ENCODE data around the gene POM121L2. TPM values are rescaled to one million over a fixed set of nuclear protein-coding genes. Genes with fewer than 3 reads are reported as not detected.

The POM121L2 gene
- polyA plus RNA-seq, result not detected

DNA sequence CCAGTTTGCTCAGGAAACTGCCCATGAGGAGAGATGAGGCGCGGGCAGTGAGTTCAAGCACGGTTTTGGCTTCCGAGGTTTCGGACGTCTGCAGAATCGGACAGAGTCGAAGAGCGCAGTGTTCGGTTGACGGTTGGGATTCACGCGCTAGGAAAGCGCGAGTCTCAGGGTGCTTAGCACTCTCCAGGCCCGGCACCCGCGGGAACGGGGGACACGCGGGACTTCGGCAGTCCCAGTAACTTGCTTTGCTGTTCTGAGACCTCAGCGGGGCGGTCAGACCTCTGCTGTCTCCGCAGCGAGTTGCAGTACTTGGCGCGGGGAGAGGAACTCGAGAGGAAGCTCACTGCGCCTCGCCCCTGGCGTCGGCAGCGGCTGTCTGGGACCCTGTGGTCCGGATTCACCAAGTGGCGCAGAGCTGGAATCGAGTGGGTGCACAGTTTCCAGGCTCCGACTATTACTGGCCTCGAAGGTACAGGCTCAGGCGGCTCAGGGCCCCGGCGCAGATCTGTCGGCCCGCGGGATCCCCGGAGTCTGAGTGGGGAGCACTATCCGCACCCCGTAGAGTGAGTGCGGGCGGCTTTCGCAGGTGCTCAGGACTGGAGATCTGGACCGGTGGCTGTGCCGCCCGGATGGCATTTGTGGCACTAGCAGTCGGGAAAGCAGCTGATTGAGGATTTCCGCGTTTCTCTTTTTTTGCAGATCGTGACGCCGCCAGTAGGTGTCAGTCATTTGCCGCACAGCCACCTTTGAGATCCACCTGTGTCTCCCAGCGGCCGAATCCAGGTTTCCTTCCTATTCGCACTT, at the start of gene POM121L2:
Gene POM121L2 (minus strand): TSS at position 128 of the 804 bp plus-strand sequence. CDS start 103 bp downstream, at position 25.
- Mint-ChIP-seq H3K9me3 (no peaks in the 10 kb centered on the region), H3K36me3 (no peaks in the 10 kb centered on the region), H3K27me3 (ENCODE audit: low read depth in 3 of 3) (peaks cover 10 to 41% (median 24%) of the 10 kb centered on the region in 3 donors), H3K27ac (no peak within 1 kb of the TSS), H3K4me1 (peaks cover 11 to 14% of the 10 kb centered on the region in 2 donors), H3K4me3 (peak within 1 kb of the TSS; percentile 64 to 79 (median 77))
- DNase-seq, result peak; percentile 25 to 46 (median 34)

DNA sequence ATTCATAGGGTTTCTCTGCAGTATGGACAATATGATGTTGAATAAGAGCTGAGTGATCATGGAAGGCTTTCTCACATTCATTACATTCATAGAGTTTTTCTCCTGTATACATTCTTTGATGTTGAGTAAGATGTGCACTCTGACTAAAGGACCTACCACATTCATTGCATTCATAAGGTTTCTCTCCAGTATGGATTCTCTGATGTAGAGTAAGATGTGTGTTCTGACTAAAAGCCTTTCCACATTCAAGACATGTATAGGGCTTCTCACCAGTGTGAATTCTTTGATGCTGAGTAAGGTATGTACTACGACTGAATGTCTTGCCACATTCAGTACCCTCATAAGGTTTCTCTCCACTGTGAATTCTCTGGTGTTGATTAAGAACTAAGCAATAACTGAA, 47.2 kb upstream of the POM121L2 start:
- H3K27me3 Mint-ChIP-seq (ENCODE audit: low read depth in 3 of 3), result peaks cover 0 to 14% (median 2%) of the 10 kb centered on the region in 3 donors
- peaks cover 24 to 42% (median 33%) of the 10 kb centered on the region in 6 donors for H3K9me3 Mint-ChIP-seq
- no peaks in the 10 kb centered on the region for H3K4me1 Mint-ChIP-seq
- DNase-seq, result no peak
- peaks cover 4 to 16% (median 13%) of the 10 kb centered on the region in 3 donors for H3K36me3 Mint-ChIP-seq
- H3K4me3 Mint-ChIP-seq, result no peak overlapping the region
- H3K27ac Mint-ChIP-seq, result no peak overlapping the region

DNA sequence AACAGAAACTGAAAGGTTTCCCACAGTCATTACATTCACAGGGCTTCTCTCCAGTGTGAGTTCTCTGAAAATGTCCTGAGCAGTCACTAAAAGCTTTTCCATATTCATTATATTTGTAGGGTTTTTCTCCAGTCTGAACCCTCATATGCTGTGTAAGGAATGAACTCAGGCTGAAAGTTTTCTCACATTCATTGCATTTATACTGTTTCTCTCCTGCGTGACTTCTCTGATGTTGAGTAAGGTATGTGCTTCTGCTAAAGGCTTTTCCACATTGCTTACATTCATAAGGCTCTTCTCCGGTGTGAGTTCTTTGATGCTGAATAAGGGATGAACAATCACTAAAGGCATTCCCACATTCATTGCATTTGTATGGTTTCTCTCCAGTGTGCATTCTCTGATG, 46.7 kb upstream of the POM121L2 start:
- no peaks in the 10 kb centered on the region for H3K4me1 Mint-ChIP-seq
- H3K9me3 Mint-ChIP-seq, result peaks cover 24 to 42% (median 33%) of the 10 kb centered on the region in 6 donors
- H3K27ac Mint-ChIP-seq, result no peak overlapping the region
- H3K36me3 Mint-ChIP-seq, result peaks cover 4 to 16% (median 13%) of the 10 kb centered on the region in 3 donors
- DNase-seq, result no peak
- peaks cover 0 to 14% (median 2%) of the 10 kb centered on the region in 3 donors for H3K27me3 Mint-ChIP-seq (ENCODE audit: low read depth in 3 of 3)
- no peak overlapping the region for H3K4me3 Mint-ChIP-seq

GRCh38 chr6:27352850-27353249, 40.8 kb upstream of the POM121L2 start:
- Mint-ChIP-seq H3K9me3 (peaks cover 2 to 14% (median 6%) of the 10 kb centered on the region in 6 donors), H3K27me3 (ENCODE audit: low read depth in 3 of 3) (peaks cover 1 to 14% (median 6%) of the 10 kb centered on the region in 3 donors), H3K4me3 (no peak overlapping the region), H3K36me3 (peaks cover 0 to 4% (median 0%) of the 10 kb centered on the region in 3 donors), H3K27ac (no peak overlapping the region), H3K4me1 (no peaks in the 10 kb centered on the region)
- DNase-seq, result no peak

DNA sequence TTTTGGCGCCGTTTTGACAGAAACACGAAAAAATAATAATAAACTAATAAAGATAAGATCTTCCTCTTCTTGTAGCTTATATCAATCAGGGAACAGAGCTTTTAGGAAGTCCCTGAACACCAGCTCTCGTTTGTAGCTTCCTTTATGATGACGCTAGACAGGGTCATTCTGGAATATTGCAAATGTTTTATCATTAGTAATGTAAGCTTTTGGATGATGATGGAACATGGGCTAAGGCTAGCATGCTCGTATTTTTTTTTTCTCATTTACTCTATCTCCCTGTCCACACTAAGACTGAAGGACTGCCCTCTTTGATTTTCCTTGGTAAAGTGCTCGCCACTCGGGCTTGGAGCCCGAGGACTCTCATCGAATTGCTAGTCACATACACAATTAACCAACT, 22.1 kb upstream of the POM121L2 start:
- Mint-ChIP-seq H3K36me3 (no peaks in the 10 kb centered on the region), H3K4me1 (peaks cover 8 to 13% of the 10 kb centered on the region in 2 donors), H3K9me3 (peaks cover 0 to 14% (median 2%) of the 10 kb centered on the region in 6 donors), H3K27ac (no peak overlapping the region), H3K27me3 (ENCODE audit: low read depth in 3 of 3) (peaks cover 11 to 34% (median 15%) of the 10 kb centered on the region in 3 donors), H3K4me3 (no peak overlapping the region)
- DNase-seq, result no peak

- H3K4me3 Mint-ChIP-seq, result no peak overlapping the region
- H3K9me3 Mint-ChIP-seq, result peaks cover 0 to 14% (median 2%) of the 10 kb centered on the region in 6 donors
- peaks cover 8 to 13% of the 10 kb centered on the region in 2 donors for H3K4me1 Mint-ChIP-seq
- no peak for DNase-seq
- no peaks in the 10 kb centered on the region for H3K36me3 Mint-ChIP-seq
- no peak overlapping the region for H3K27ac Mint-ChIP-seq
- H3K27me3 Mint-ChIP-seq (ENCODE audit: low read depth in 3 of 3), result peaks cover 11 to 34% (median 17%) of the 10 kb centered on the region in 3 donors
These were observed 21.6 kb upstream of the POM121L2 start for GRCh38 chr6:27333642-27334040.

GRCh38 chr6:27332692-27333641, 20.9 kb upstream of the POM121L2 start:
- H3K4me1 Mint-ChIP-seq, result peaks cover 8 to 13% of the 10 kb centered on the region in 2 donors
- peak; percentile 2 to 17 (median 15) for DNase-seq
- peak overlapping the region; percentile 53 to 78 (median 67) for H3K4me3 Mint-ChIP-seq
- peak overlapping the region in 4 of 6 donors; percentile 31 to 51 (median 34) for H3K27ac Mint-ChIP-seq
- H3K9me3 Mint-ChIP-seq, result peaks cover 0 to 14% (median 2%) of the 10 kb centered on the region in 6 donors
- peaks cover 11 to 31% (median 19%) of the 10 kb centered on the region in 3 donors for H3K27me3 Mint-ChIP-seq (ENCODE audit: low read depth in 3 of 3)
- no peaks in the 10 kb centered on the region for H3K36me3 Mint-ChIP-seq

GRCh38 chr6:27327023-27327738, 15.1 kb upstream of the POM121L2 start:
- Mint-ChIP-seq H3K9me3 (peaks cover 0 to 6% (median under 1%) of the 10 kb centered on the region in 6 donors), H3K27ac (no peak overlapping the region), H3K36me3 (no peaks in the 10 kb centered on the region), H3K4me1 (peaks cover 0 to 1% of the 10 kb centered on the region in 2 donors), H3K4me3 (no peak overlapping the region), H3K27me3 (ENCODE audit: low read depth in 3 of 3) (peaks cover 9 to 39% (median 12%) of the 10 kb centered on the region in 3 donors)
- no peak for DNase-seq

DNA sequence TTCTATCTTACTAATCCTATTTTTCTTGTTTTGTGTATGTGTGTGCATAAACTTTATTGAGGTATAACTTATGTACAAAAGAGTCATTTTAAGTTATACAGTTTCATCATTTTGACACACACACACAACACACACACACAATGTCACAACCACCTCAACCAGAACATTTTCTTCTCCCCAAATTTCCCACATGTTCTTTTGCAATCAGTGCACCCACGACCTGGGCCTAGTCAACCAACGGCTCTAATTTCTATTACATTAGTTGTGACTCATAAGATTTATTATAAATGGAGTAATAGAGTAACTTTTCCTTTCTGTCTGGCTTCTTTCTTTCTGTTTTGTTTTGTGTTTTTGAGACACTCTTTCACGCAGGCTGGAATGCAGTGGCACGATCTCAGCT, 9.8 kb upstream of the POM121L2 start:
- peaks cover 5 to 30% (median 11%) of the 10 kb centered on the region in 3 donors for H3K27me3 Mint-ChIP-seq (ENCODE audit: low read depth in 3 of 3)
- no peak overlapping the region for H3K27ac Mint-ChIP-seq
- no peaks in the 10 kb centered on the region for H3K36me3 Mint-ChIP-seq
- H3K4me3 Mint-ChIP-seq, result no peak overlapping the region
- no peaks in the 10 kb centered on the region for H3K4me1 Mint-ChIP-seq
- DNase-seq, result no peak
- H3K9me3 Mint-ChIP-seq, result peaks cover 0 to 1% (median 0%) of the 10 kb centered on the region in 6 donors

GRCh38 chr6:27321370-27321769, 9.3 kb upstream of the POM121L2 start:
- Mint-ChIP-seq H3K9me3 (peaks cover 0 to 1% (median 0%) of the 10 kb centered on the region in 6 donors), H3K4me1 (no peaks in the 10 kb centered on the region), H3K27ac (no peak overlapping the region), H3K27me3 (ENCODE audit: low read depth in 3 of 3) (peaks cover 2 to 24% (median 8%) of the 10 kb centered on the region in 3 donors), H3K4me3 (no peak overlapping the region), H3K36me3 (no peaks in the 10 kb centered on the region)
- no peak for DNase-seq

- Mint-ChIP-seq H3K4me1 (no peaks in the 10 kb centered on the region), H3K27ac (no peak overlapping the region), H3K36me3 (no peaks in the 10 kb centered on the region), H3K4me3 (no peak overlapping the region), H3K27me3 (ENCODE audit: low read depth in 3 of 3) (peaks cover 4 to 27% (median 11%) of the 10 kb centered on the region in 3 donors), H3K9me3 (peaks cover 0 to 1% (median 0%) of the 10 kb centered on the region in 6 donors)
- no peak for DNase-seq
These were observed 6.9 kb upstream of the POM121L2 start for GRCh38 chr6:27318973-27319372.

GRCh38 chr6:27314046-27314445, 2.0 kb upstream of the POM121L2 start:
- Mint-ChIP-seq H3K27ac (no peak overlapping the region), H3K27me3 (ENCODE audit: low read depth in 3 of 3) (peaks cover 7 to 35% (median 21%) of the 10 kb centered on the region in 3 donors)

GRCh38 chr6:27312950-27313271, 838 bp upstream of the POM121L2 start:
- H3K27me3 Mint-ChIP-seq (ENCODE audit: low read depth in 3 of 3), result peaks cover 10 to 38% (median 23%) of the 10 kb centered on the region in 3 donors
- peaks cover 11 to 14% of the 10 kb centered on the region in 2 donors for H3K4me1 Mint-ChIP-seq
- DNase-seq, result no peak
- H3K27ac Mint-ChIP-seq, result no peak overlapping the region
- peak overlapping the region; percentile 64 to 79 (median 77) for H3K4me3 Mint-ChIP-seq
- no peaks in the 10 kb centered on the region for H3K9me3 Mint-ChIP-seq
- H3K36me3 Mint-ChIP-seq, result no peaks in the 10 kb centered on the region

More at GRCh38 chr6:27314046-27314445, 2.0 kb upstream of the POM121L2 start:
- Mint-ChIP-seq H3K36me3 (no peaks in the 10 kb centered on the region), H3K4me3 (no peak overlapping the region), H3K9me3 (no peaks in the 10 kb centered on the region), H3K4me1 (peaks cover 11 to 14% of the 10 kb centered on the region in 2 donors)
- no peak for DNase-seq
